ENCODE results near the gene PARN. TPM values are rescaled to one million over a fixed set of nuclear protein-coding genes. Genes with fewer than 3 reads are reported as not detected.
"Not testable (repeated sequence)": the region's sequence is repeated elsewhere in the genome, so short reads cannot be mapped to it uniquely, and the experiment has no call there.

PARN gene
- total RNA-seq, 1 donor from 2014 or later: 24.6 TPM

GRCh38 chr16:14576069-14576468, 54.0 kb downstream of the PARN start:
- no peak for DNase-seq (ENCODE audit: extremely low read depth, low read depth, low spot score)

GRCh38 chr16:14574698-14575415, 55.2 kb downstream of the PARN start:
- DNase-seq (ENCODE audit: extremely low read depth, low read depth, low spot score): not testable (repeated sequence)

DNA sequence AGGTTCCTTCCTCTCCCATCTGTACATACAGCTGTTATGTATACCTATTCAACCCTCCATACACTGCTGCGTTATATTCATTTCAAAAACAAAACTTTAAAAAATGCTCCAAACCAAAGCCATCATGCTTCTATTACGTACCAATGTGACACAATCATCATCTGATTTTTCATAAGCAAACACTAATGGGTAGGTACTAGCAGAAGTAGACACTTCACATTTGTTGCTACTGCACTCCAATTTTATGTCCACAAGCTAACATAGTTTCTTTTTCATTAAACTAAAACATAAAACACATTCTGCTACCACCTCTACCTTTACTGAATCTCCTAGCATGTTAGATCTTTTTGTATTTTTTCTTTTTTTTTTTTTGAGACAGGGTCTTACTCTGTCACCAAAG, 57.5 kb downstream of the PARN start:
- DNase-seq (ENCODE audit: extremely low read depth, low read depth, low spot score): no peak

DNA sequence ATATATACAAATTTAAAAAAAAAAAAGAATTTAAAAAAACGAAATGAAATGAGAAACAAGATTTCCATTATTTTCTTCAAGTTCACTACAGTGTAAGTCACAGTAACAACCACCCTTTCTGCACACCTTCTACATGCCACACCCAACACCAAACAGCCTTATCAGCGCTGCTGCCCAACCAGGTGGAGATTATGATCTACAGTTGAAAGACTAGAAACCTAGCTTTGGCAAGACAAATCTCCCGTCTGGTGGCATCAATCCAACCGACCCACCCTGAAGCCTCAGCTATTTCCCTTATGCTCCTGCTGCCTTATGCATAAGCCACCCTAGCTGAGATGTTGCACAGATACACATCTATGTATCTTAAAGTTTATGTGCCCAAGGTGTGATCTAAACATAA, 60.8 kb downstream of the PARN start:
- DNase-seq (ENCODE audit: extremely low read depth, low read depth, low spot score): no peak

- no peak for DNase-seq (ENCODE audit: extremely low read depth, low read depth, low spot score)
Observed at GRCh38 chr16:14566599-14566998, 63.5 kb downstream of the PARN start.

GRCh38 chr16:14565688-14566025, 64.4 kb downstream of the PARN start:
- DNase-seq (ENCODE audit: extremely low read depth, low read depth, low spot score): no peak

DNA sequence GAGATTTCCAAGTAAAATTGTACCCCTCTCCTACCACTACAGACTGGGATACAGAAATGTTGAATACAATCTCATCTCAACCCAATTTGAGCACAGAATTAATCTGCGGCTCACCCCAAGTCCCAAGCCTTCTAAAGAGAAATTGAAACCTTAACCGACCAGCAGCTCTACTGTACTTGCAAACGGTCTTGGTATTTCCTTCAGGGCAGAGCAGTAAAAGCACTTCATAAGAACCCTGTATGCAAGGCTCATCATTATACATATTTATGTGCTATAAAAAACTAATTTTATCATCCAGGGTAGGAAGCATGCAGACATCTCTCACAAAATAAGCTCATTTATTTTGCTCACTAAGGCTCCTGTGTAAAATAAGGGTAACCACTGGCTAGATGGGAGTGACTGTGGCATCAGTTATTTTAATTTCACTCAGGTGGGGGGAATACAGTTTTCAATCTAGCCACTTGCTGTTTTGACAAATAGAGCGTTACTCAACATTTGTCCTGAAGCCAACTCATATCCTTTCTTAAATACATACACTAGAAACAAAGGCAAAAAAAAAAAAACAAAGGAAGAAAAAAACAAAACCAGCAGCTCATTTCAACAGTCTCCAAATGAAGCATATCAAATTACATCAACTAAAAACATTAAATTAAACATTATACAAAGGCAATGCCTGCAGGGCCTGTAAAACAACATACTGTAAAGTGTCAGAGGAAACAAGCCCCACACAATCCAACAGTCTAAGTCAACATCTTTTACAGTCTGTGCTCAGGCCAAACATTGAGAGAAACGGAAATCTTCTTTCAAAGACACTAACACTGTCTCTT, 65.0 kb downstream of the PARN start:
- DNase-seq (ENCODE audit: extremely low read depth, low read depth, low spot score): peak; percentile 12

DNA sequence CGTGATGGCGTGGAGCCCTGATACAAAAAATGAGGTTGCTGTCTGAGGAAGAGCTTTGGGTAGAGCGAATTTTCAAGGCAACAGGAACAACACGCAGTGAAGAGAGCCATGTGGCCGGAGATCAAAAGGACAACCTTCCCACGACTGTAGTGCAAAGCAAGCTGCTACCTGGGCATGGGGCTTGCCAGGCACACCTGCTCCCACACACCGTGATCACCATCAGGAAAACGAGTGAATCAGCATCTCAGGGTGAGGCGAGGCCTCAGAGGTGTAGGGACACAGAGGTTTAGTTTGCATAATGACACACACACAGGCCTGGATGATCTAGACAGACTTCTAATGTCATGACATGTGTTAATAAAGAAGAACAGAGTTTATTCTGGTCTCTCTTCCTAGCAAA, 65.7 kb downstream of the PARN start:
- no peak for DNase-seq (ENCODE audit: extremely low read depth, low read depth, low spot score)

DNA sequence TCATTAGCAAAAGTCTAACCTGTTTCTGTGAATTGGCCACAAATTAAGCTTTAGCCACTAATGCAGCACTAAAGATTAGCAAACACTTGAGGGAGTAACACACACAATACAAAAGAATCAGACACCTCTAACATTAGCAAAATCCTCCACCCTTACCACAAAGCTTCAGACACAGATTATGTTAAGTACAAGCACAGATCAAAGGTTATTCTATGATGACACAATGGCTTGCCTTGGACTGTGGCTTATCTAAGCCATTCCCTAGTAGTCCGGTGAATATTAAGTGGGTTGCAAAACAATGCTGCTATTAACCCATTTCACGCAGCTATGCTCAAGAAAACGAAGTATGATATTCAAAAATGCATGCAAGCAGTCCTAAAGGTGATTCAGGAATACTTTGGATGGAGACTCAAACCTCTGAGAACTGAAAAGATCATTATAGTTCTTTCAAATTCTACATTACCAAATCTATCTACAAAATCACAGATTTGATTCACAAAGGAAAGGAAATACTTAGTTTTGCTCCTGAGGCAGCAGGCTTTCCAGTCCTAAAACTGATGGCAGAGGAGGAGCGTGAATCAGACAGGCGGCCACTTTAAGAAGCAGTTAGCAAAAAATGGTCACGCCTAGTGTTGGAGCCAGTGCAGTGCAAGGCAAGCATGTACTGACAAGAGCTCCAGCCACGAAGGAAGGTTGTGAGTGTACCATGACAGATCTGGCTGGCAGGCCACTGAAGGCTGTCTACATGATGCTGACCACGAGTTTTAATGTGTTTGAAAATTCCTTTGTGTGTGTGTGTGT, 67.2 kb downstream of the PARN start:
- DNase-seq (ENCODE audit: extremely low read depth, low read depth, low spot score): no peak

DNA sequence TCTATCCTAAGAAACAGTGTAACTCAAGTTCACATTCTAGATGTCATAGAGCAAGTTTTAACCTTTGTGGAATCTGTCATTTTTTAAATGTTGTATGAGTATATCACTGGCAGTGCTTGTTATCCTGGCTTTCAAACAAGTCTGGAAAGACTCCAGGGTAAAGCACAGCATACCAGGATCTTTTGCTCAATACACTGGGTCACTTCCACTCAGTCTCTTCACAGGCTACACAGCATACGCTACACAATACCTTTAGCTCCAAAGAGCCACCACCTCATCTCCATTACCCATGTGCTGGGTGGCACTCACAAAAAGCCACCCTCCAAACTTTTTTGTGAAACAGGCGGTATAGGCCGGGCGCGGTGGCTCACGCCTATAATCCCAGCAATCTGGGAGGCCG, 69.5 kb downstream of the PARN start:
- DNase-seq (ENCODE audit: extremely low read depth, low read depth, low spot score): no peak

DNA sequence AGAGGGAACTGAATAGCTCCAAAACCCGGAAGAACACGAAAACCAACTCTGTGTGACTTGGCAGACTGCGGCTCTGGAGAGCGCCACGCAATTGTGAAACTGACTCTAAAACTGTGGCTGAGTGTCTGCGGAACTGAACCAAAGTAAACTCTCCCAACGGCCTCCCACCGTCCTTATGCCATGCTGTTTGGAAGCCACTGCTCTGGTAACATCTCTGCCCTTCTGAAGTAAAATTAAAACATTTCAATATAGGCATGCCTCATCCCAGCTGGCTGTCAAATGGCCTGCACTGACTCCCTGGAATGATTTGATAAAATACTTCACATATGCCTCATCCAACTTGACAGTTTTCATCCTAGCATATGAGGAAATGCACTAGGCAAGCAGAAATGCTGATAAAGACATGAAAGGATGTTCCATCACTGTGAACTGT, 70.2 kb downstream of the PARN start:
- DNase-seq (ENCODE audit: extremely low read depth, low read depth, low spot score): no peak

DNA sequence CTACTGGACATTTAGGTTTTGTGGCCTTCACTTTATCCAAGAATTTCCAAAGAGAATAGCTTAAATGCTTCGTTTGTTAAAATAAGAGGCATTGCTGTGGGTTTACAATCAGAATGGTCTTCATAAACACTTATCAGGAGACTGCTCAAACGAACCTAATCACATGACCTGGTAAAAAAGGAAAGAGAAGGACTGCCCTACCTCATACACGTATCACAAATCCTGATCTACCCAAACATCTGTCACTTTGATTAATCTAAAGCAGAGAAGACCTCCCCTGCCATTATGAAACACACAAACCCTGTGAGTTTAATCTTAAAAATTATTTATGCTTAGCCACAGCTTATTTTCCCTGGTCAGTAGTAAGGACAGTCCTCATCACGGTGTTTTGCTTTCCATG, 76.6 kb downstream of the PARN start:
- DNase-seq (ENCODE audit: extremely low read depth, low read depth, low spot score): no peak

- no peak for DNase-seq (ENCODE audit: extremely low read depth, low read depth, low spot score)
Observed at GRCh38 chr16:14549789-14550153, 80.3 kb downstream of the PARN start.

GRCh38 chr16:14548933-14549788, 80.9 kb downstream of the PARN start:
- no peak for DNase-seq (ENCODE audit: extremely low read depth, low read depth, low spot score)

DNA sequence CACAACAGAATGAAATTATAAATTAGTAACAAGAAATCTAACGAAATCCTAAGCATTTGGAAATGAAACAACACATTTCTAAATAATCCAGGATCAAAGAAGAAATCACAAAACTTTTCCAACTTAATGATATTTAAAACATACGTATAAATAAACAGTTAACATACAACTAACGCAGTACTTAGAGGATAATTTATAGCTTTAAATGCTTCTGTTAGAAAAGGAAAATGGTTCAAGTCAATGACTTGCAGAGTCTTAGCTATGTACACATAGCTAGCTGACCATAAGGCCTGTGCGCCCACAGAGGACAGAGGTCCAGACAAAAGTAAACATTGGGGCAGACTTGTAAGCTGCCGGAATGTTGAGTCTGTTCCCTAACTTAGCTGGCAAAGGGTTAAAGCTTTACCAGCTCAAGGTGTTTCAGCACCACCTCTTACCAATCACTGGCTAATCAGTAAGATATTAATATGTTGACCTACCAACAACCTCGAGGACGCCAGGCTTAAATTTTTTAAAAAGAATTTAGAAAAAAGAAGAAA, 84.6 kb downstream of the PARN start:
- no peak for DNase-seq (ENCODE audit: extremely low read depth, low read depth, low spot score)

- DNase-seq (ENCODE audit: extremely low read depth, low read depth, low spot score): not testable (repeated sequence)
Observed at GRCh38 chr16:14544846-14545245, 85.2 kb downstream of the PARN start.

DNA sequence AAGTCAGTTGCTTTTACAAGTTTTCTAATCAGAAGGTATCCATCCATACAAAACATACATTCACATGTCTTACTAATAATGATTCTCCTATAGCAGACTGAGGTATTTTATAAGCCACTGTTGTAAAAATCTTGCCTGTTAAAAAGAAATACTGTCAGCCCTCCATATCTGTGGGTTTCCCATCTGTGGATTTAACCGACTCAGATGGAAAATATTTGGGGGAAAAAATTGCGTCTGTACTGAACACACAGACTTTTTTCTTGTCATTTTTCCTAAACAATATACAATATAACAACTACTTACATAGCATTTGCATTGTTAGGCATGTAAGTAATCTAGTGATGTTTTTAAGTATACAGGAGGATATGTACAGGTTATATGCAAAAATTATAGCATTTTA, 90.4 kb downstream of the PARN start:
- DNase-seq (ENCODE audit: extremely low read depth, low read depth, low spot score): no peak

DNA sequence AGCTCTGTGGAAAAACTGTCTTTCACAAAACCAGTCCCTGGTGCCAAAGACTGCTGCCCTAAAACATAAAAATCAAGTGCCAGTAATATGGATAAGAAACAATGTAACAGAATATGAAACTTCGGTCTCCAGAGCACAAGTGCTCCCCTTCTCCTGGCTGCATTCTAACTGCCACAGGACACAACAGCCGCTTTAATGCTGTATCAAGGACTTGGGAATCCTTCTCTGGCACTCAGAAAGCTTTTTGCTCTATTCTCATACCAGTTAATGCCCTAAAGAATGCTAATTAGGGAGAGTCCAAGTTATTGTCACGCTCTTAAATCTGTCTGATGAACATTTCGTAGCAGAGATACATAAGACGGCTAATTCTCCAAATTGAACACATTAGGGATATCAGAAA, 90.9 kb downstream of the PARN start:
- no peak for DNase-seq (ENCODE audit: extremely low read depth, low read depth, low spot score)

DNA sequence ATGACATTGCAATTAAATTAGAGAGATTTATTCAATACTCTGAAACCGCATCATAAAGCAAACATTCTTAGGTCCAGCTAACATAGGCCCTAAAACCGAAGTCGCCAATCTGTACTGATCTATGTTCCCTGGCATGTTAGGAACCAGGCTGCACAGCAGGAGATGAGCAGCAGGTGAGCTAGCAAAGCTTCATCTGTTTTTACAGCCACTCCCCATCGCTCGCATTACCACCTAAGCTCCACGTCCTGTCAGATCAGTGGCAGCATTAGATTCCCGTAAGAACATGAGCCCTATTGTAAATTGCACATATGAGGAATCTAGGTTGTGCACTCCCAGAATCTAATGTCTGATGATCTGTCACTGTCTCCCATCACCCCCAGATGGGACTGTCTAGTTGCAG, 91.5 kb downstream of the PARN start:
- no peak for DNase-seq (ENCODE audit: extremely low read depth, low read depth, low spot score)

GRCh38 chr16:14531613-14532012, 98.4 kb downstream of the PARN start:
- DNase-seq (ENCODE audit: extremely low read depth, low read depth, low spot score): no peak

Data from glomerular endothelial cell (primary cell).